GM15510 (cell line): ENCODE results near the gene SBK2.

Experiments
- POLR2A ChIP-seq: IDR thresholded peaks from 3 replicates; pipeline ENCODE4 v1.6.1; 2011; ENCODE audit warnings: borderline replicate concordance; ENCODE audit not compliant: insufficient read length; ENCODE audit errors: extremely low read depth

The SBK2 gene

DNA sequence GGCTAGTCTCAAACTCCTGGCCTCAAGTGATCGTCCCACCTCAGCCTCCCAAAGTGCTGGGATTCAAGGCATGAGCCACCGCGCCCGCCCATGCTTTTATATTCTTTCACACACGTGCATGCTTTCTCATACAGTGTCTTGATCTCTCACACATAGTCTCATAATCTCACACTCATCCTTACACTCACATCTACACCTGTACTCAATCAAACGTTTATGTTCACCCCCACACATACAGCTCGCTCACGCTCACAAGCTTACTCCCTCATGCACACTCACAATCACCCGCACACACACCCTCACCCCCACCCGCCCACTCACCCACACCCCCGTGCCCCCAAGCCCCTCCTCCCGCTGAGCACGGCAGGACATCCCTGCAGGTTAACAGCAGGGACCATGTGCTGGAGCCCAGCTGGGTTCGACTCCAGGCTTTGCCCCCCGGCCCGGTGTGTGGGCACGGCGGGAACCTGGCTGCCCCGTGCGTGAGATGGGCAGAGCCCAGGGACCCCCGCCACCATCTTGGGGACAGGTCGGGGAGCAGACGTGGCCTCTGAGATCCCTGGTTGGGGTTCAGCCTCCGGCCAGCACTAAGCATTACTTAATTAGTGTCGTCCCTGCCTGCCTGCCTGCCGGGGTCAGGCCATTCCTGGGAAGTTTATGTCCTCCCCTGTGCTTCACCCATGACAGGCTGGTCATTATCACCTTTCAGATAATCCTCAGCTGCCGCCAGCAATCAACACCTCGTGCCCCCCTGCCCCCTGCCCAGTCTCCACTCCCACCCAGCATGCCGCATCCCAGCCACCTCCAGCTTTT, 11.4 kb downstream of the SBK2 start:
- no peak for TF ChIP-seq POLR2A

DNA sequence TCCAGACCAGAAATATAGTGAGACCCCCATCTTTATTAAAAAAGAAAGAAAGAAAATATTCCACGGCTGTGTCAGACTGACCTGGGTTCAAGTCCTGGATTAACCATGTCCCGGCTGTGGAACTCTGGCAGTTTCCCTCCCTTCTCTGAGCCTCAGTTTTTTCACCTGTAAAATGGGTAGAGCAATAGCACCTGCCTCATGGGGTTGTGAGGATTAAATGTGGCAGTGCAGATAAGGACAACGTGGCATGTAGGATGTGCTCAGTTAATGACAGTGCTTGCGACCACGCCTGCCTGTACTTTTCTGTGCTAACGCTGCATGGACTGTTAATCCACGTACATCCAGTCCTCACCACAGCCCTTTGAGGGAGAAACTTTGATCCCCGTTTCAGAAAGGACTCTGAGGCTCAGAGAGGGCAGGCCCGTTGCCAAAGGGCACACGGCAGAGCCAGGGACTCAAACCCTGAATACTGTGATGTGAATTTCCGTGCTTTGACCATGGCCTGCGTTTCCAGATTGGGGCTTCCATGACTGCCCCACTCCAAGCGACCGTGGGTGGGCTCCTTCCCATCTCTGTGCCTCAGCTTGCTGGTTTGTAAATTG, 16.1 kb downstream of the SBK2 start:
- TF ChIP-seq POLR2A = no peak

DNA sequence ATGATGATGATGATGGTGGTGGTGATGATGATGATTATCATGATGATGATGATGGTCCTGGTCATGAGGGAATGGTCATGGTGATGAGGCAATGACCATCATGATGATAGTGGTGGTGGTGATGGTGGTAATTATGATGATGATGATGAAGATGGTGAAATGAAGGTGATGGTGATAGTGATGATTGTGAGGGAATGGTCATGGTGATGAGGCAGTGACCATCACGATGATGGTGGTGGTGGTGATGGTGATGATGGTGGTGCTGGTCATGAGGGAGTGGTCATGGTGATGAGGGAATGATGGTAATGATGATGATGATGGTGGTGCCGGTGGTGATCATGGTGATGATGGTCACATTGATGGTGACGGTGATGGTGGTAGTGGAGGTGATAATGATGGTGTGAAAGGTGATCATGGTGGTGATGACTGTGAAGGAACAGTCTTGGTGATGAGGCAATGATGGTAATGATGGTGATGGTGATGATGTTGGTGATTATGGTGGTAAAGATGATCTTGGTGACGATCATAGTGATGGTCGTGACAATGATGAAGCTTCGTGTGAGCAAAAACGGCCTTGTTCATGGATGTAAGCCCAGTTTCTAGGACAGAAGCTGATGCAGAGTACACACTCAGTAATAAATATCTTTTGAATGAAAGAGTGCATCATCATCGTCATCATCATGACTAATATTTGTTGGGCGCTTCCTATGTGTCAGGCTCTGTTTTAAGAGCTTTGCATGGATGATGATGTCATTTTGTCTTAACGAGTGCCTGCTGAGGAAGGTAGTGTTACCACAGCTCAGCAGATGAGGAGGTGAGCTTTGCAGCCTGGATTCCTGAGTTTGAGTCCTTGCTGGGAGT, 17.3 kb downstream of the SBK2 start:
- no peak for TF ChIP-seq POLR2A

DNA sequence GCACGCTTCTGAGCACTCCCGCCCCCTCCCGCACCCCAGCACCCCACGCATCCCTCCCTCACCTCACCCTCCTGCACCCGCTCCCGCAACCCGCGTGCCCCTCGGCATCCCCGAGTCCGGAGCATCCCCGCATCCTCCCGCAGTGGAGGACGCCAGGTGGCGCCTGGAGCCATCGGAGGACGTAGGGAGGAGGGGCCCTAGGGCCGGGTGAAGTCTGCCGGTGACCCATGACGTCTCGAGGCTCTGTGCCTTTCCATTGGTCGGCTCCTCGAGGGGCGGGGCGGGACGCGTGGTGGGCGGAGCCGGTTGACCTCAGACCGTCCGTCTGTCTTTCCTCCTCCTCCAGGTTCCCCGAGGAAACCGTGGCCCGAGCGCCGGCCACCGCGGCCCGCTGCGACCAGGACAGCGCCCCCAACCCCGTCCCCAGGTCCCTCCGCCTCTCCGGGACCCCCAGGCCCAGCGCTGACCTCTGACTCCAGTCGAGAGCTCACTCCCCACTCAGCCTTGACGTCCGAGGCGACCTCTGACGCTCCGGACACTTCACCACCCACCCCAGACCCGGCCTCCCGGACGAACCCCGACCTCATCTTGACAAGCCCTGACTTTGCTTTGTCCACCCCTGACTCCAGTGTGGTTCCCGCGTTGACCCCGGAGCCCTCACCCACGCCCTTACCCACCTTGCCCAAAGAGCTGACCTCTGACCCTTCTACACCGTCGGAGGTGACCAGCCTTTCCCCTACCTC, 19.9 kb downstream of the SBK2 start:
- peak; percentile 43 for TF ChIP-seq POLR2A

DNA sequence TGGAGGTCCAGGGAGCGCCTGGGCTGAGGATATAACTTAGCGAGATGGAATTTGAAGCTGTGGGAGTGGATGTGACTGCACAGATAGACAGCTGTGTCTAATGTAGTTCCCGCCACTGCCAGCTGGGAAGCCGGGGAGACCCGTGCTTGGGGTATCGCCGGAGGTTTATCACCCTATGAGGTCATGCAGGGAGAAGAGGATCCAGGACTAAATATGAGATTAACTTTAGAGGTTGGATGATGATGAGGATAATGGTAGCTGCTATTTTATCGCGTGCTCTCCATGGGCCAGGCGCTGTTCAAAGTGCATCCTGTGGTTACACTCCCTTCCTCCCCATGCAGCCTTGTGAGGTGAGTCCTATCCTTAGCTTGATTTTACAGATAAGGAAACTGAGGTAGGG, 28.8 kb downstream of the SBK2 start:
- TF ChIP-seq POLR2A = no peak

DNA sequence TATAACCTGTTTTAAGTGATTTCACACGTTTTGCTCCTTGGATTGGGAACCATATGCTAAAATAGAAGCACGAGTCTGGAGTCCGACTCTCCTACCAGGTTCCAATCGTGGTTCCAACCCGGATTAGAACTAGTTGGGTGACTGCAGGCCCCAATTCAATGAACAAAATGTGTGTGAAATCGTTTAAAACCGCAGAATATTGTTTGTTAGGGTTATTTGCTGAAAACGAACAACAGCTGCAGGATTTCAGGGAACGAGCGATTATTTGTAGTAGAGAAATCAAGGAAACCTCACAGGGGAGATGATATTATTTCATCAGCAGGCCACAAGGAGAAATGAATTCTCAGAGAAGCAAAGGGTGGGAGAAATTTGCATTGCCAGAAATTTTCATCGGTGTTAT, 32.0 kb downstream of the SBK2 start:
- no peak for TF ChIP-seq POLR2A

DNA sequence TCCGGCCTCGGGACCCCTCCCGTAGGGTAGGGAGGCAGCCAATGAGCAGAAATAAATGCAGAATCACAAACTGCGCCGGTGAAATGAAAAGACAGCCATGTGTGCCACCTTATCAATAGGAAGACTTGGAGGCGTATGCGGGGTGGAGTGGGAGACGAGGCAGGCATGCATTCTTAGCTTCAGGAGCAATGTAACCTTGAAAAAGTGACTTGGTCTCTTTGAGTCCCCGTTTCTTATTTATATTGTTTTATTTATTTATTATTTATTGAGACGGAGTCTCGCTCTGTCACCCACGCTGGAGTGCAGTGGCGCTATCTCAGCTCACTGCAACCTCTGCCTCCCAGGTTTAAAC, 32.7 kb downstream of the SBK2 start:
- TF ChIP-seq POLR2A = no peak

DNA sequence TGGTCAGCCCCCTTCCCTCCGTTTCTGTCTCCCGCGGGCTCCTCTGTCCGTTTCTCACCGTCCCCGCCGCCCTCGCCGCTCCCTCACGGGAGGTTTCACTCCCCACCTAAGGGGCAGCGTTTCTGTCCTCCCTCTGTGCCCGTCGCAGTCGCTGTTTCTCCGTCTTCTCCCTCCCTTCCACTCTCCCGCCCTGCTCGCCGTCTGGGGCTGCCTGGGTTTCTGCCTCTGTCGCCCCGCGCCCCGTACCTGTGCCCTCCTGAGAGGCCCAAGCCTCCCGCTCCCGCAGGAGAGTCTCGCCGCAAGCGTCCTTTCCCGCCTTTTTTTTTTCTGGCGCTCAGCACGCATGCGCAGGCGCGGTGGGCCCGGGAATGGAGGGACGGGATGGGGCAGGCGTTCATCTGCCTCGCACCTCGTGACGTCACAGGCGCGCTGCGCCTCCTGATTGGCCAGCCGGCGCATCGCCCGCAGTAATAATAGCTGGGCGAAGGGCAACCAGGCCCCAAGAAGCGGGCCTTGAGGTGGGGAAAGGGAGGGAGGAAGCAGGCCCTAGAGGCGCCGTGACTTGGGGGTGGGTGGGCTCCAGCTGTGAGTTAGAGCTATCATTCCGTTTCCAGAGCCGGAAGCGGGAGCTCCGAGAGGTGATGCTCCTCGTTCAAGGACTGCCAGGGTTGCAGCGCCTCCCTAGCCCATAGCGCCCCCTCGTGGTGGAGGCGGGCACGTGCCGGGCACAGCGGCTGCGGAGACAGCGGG, 33.3 kb downstream of the SBK2 start:
- TF ChIP-seq POLR2A = peak; percentile 18

DNA sequence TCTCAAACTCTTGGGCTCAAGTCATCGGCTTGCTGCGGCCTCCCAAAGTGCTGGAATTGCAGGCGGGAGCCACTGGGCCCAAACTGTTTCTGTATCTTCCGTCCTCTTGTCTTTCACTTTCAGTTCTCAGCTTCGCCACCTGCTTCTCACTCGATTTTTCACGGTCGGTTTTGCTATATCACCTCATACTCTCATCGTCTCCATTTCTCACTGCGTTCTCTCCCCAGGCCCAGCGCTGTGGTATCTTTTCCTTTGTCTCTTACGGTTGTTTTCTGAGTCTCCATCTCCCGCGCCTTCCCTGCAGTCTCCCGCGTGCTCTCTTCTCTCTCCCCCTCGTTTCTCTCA, 33.8 kb downstream of the SBK2 start:
- no peak for TF ChIP-seq POLR2A

DNA sequence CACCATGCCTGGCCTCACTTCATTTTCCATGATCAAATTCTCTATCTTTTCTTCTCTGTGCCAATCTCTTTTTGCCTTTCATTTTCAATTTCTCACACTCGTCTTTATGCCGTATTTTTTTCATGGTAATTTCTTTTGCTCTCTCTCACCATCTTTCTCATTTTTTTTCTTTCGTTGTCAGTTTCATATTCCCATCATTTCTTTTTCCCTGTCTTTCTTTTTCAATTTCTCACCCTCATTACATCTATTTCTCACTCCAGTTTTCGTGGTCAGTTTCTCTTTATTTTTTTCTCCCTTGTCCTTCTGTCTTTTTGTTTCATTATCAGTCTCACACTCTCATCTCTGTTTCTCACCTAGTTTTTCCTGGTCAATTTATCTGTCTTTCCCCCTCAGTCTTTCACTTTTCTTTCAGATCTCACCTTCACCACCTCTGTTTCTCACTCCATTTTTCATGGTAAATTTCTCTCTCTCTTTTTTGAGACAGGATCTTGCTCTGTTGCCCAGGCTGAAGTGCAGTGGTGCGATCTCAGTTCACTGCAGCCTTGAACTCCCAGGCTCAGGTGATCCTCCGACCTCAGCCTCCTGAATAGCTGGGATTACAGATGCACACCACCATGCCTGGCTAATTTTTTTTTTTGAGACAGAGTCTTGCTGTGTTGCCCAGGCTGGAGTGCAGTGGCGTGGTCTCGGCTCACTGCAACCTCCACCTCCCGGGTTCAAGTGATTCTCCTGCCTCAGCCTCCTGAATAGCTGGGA, 34.6 kb downstream of the SBK2 start:
- TF ChIP-seq POLR2A = no peak

DNA sequence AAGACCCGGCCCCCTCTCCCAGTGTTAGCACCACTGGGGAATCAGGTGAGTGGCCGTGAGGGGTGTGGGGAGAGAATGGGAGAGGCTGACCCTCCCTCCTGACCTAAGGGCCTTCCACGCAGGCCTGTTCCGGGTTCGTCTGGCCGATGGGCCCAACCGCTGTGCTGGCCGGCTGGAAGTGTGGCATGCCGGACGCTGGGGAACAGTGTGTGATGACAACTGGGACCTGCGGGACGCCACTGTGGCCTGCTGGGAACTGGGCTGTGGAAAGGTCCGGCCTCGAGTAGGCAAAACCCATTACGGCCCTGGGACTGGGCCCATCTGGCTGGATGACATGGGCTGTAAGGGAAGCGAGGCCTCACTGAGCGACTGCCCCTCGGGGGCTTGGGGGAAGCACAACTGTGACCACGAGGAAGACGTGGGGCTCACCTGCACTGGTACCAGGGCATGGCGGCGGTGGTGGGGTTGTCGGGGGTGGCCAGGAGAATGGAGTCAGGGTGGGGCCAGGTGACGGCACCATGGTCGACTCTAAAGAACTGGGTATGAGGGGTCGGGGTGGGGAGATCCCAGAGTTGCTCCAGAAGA, 36.5 kb downstream of the SBK2 start:
- TF ChIP-seq POLR2A = no peak

DNA sequence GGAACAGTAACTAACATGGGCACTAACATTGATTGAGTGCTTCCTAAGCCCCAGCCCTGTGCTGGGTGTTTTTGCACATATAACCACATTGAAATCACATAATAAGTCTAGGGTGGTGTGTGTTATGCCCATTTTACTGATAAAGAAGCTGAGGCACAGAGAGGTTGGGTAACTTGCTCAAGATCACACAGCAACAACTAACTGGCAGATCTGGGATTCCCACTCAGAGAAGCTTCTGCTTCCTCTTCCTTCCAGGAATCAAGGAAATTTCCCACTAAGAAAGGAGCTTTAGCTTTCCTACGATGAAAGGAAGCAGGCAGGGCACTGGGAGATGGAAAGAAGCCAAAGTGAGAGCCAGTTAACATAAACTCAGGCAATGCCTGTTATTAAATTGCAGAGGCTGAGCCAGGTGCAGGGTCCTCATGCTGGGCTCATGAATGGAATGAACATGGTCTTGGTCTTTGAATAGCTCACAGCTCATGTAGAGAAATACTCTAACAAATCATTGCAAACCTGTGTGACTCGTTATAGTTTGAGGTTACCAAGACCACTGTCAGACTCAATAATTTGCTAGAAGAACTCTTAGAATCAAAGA, 38.6 kb downstream of the SBK2 start:
- no peak for TF ChIP-seq POLR2A

DNA sequence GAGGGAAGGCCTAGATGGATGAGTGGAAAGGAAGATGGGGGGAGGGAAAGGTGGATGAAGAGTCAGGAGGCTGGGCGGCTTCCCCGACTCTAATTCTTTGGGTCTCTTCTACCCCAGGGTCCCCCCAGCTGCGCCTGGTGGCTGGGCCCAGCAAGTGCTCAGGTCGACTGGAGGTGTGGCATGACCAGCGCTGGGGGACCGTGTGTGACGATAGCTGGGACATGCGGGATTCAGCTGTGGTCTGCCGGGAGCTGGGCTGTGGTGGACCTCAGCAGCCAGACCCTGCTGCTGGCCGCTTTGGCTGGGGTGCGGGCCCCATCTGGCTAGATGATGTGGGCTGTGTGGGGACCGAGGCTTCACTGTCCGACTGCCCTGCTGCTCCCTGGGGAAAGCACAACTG, 39.2 kb downstream of the SBK2 start:
- TF ChIP-seq POLR2A = no peak
